ENCODE results near the gene LRRC4C.

Gene LRRC4C

DNA sequence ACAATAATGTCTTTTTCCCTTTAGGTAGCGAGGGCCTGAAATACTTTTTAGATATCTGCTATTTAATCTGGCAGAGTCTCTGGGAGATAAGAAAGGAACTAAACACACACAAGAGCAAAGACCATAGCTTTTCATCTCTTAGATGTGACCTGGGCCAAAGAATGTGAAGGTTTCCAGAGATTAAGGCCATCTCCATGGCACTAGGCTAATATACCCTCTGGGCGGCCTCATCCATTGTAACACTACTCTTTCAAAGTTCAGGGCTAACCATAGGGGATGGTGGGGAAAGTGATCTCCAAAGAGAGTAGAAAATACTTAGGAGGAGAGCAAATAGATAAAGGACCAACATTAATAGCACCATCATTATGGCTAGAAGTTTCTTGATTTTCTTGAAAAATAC lies 326.4 kb downstream of the LRRC4C start:
- no peak overlapping the region for H3K27ac ChIP-seq
- TF ChIP-seq, protein P1, sequence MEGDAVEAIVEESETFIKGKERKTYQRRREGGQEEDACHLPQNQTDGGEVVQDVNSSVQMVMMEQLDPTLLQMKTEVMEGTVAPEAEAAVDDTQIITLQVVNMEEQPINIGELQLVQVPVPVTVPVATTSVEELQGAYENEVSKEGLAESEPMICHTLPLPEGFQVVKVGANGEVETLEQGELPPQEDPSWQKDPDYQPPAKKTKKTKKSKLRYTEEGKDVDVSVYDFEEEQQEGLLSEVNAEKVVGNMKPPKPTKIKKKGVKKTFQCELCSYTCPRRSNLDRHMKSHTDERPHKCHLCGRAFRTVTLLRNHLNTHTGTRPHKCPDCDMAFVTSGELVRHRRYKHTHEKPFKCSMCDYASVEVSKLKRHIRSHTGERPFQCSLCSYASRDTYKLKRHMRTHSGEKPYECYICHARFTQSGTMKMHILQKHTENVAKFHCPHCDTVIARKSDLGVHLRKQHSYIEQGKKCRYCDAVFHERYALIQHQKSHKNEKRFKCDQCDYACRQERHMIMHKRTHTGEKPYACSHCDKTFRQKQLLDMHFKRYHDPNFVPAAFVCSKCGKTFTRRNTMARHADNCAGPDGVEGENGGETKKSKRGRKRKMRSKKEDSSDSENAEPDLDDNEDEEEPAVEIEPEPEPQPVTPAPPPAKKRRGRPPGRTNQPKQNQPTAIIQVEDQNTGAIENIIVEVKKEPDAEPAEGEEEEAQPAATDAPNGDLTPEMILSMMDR (IDR thresholded peaks at IDR 0.05), result no peak
- no peak for TF ChIP-seq ZFX (IDR thresholded peaks at IDR 0.05; ENCODE audit: borderline replicate concordance)

DNA sequence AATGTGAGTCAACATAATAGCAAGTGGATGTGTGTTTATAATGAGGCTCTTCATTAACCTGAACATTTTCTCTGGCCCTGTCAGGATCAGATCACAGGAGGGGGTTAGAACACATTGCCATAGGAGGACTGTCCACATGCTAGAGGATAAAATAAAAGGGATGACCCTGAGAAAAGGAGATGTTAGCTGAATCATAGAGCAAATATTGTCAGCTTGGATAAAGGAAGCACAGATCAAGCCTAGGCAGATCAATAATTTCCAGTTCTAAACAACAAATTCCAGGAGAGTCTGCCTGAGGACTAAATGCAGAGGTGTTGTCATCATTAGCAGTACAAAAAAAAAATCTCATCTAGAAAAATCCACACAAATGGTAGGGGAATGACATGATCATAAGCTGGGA lies 337.9 kb downstream of the LRRC4C start:
- H3K27ac ChIP-seq, result no peak overlapping the region
- TF ChIP-seq ZFX (IDR thresholded peaks at IDR 0.05; ENCODE audit: borderline replicate concordance), result no peak
- TF ChIP-seq, protein P1 (IDR thresholded peaks at IDR 0.05), result no peak

DNA sequence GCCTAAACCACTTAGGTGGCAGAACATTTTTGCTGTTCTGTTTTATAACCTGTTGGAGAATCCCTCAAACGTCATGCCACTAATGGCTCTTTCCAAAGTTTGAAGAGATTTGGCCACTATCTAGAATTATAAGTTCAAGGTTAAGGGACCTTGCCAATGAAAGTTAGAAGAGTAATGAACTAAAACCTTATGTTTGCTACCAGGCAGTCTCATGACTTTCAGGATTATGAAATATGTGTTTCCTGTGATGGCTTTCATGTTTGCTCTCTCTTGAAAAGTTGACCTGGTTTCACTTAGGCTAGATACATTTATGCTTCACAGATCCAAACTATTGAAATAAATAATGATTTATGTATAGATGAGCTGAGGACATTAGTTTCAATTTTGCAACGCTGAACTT lies 340.0 kb downstream of the LRRC4C start:
- no peak for TF ChIP-seq ZFX (IDR thresholded peaks at IDR 0.05; ENCODE audit: borderline replicate concordance)
- TF ChIP-seq, protein P1 (IDR thresholded peaks at IDR 0.05), result no peak
- no peak overlapping the region for H3K27ac ChIP-seq

DNA sequence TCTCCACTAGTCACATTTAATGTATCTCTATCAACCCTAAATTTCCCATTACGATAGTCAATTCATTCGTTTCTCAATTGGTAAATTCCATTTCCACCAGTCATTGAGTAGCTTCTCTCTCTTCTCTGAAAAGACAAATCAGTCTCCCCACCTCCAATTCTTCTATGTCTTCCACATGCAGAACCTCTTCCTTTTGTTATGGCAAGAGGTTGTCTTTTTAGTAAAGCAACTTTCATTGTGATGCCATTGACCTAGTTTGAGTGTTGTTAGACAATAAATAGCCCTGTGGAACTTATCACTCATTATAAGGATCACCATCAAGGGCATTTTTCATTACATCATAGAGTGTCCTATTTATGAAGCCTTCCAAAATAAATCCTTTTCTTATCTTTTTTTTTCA lies 340.9 kb downstream of the LRRC4C start:
- H3K27ac ChIP-seq, result no peak overlapping the region
- TF ChIP-seq ZFX (IDR thresholded peaks at IDR 0.05; ENCODE audit: borderline replicate concordance), result no peak
- TF ChIP-seq, protein P1 (IDR thresholded peaks at IDR 0.05), result no peak

DNA sequence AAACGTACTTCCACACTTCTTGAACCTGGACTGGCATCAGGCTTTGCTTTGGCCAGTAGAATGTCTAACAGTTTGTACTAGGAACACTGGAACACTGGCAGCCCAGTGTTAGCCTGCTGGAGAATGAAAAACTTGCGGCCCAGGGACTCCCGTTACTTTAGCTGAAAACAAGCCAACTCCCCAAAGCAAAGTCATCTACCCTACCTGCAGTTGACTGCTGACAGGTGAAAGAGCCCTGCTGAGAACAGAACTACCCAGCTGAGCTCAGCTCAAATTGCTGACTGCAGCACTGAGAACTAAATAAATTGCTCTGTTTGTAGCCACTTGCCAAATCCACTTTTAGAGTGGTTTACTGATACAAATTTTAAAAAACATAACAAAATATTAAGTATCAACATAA lies 342.5 kb downstream of the LRRC4C start:
- H3K27ac ChIP-seq, result no peak overlapping the region
- TF ChIP-seq, protein P1 (IDR thresholded peaks at IDR 0.05), result no peak
- TF ChIP-seq ZFX (IDR thresholded peaks at IDR 0.05; ENCODE audit: borderline replicate concordance), result no peak

DNA sequence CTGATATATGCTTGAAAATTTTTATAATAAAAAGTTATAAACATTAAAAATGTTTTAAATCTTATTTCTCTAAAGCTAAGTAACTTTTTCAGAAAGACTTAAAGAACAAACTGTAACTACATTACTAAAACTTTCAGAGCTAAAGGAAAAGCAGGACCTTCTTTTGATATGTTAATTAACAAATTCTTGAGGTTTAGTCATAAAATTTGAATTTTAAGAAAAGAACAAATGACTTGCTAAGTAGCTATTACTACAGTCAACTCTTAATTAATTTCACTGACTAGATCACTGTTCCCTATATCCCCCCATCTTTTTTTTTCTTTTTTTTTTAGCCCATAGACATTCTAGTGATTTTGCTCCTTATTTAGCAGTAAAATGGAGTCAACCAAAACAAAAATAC lies 344.4 kb downstream of the LRRC4C start:
- no peak for TF ChIP-seq ZFX (IDR thresholded peaks at IDR 0.05; ENCODE audit: borderline replicate concordance)
- TF ChIP-seq, protein P1 (IDR thresholded peaks at IDR 0.05), result no peak
- H3K27ac ChIP-seq, result no peak overlapping the region

DNA sequence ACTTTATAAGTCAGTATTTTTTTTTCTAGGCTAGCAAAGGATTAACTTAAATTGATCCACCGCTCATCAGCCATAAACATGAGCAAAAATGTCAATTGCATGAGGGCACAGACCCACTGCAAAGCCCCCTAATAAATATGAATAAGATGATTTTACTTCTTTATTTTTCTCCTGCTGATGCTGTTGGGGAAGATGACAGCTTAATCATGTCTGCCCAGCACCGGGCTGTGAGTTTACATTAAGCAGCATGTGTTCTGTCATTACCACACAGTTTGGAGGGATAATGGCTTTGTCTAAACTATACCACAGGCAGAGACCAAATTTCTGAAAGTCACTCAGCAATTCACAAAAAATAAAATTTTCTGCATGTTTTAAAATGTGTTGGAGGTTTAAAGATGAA lies 346.3 kb downstream of the LRRC4C start:
- TF ChIP-seq ZFX (IDR thresholded peaks at IDR 0.05; ENCODE audit: borderline replicate concordance), result no peak
- TF ChIP-seq, protein P1 (IDR thresholded peaks at IDR 0.05), result no peak
- no peak overlapping the region for H3K27ac ChIP-seq

Measured in 22Rv1 (cell line).